ENCODE results near the gene CRYBG1. TPM values are rescaled to one million over a fixed set of nuclear protein-coding genes. Genes with fewer than 3 reads are reported as not detected.

CRYBG1 gene
- total and polyA plus RNA-seq, 10 of the 15 experiments (the other 5 are each of a cell fraction or from before 2014, with no cell fraction given) = 6.5 to 57.0 (median 25.2) TPM

GRCh38 chr6:106448000-106448426 is 87.5 kb downstream of the CRYBG1 start:
- Histone ChIP-seq H3K4me1 (ENCODE audit: control insufficient read depth, insufficient read depth, low read length) (peaks cover 8% of the 10 kb centered on the region), H3K4me2 (ENCODE audit: control insufficient read depth, insufficient read depth) (peak overlapping the region; percentile 47), H3K4me3 (no peak overlapping the region), H3K36me3 (ENCODE audit: control insufficient read depth in 2 of 2, insufficient read depth in 2 of 2, low read length in 1 of 2) (no peaks in the 10 kb centered on the region), H3K79me2 (ENCODE audit: control insufficient read depth, insufficient read depth, low read length) (no peaks in the 10 kb centered on the region), H3K27ac (ENCODE audit: control insufficient read depth, insufficient read depth) (peak overlapping the region; percentile 13; the same call in 1 of the 2 replicates), H2AFZ (ENCODE audit: control insufficient read depth, low read depth, low read length) (peak overlapping the region; percentile 95), H4K20me1 (ENCODE audit: control insufficient read depth, insufficient read depth) (no peaks in the 10 kb centered on the region), H3K27me3 (replicated peaks in 1 of 2; ENCODE audit: control insufficient read depth in 2 of 2, insufficient read depth in 2 of 2, low read length in 1 of 2) (no peaks in the 10 kb centered on the region), H3K9me3 (replicated peaks; ENCODE audit: control insufficient read depth, insufficient read depth, low read length) (no peaks in the 10 kb centered on the region), H3K9ac (ENCODE audit: control insufficient read depth, insufficient read depth, low read length) (no peak overlapping the region)
- DNase-seq (ENCODE audit: low read depth, low spot score) (peak; percentile 11), ATAC-seq (peak; percentile 69), FAIRE-seq (no peak)
- intact Hi-C loops (cut with micrococcal nuclease; ENCODE audit: unreplicated experiment) = loop anchor here (1.0 kb wide), 1 partner anchor 64 kb away; no protein-coding TSS in a partner anchor
- in situ Hi-C loops (cut with MboI) = loop anchor here (5.0 kb wide), 2 partner anchors 119 to 534 kb away; no protein-coding TSS in a partner anchor
- RAD21 ChIA-PET (ENCODE audit: unreplicated experiment) = interaction anchor here (0.8 to 3.1 kb wide), 4 partner anchors 109 to 542 kb away, joined by 3 to 11 read pairs (median 7); no protein-coding TSS in a partner anchor
- 7% methylated on average over 6 of the region's 6 CpGs for WGBS (ENCODE audit: insufficient coverage, insufficient replicate concordance, low lambda C conversion rate, missing lambda C conversion rate)
- POLR2A ChIA-PET = no interaction called here
- CTCF ChIA-PET = interaction anchor here (0.7 to 17.0 kb wide), 9 partner anchors 65 to 531 kb away, joined by 3 to 403 read pairs (median 6); no protein-coding TSS in a partner anchor
- SMC1A ChIA-PET (ENCODE audit: uncharacterized antibody, unreplicated experiment) = interaction anchor here (0.7 to 3.9 kb wide), 11 partner anchors 12 to 531 kb away, joined by 3 to 33 read pairs (median 4); no protein-coding TSS in a partner anchor
- no TSS peak for BruUV-seq (replicated peaks)
- TF ChIP-seq SPI1 (IDR thresholded peaks at IDR 0.05; ENCODE audit: borderline replicate concordance, insufficient read depth, low read depth, low read length) (peak; percentile 87), GABPA (IDR thresholded peaks at IDR 0.05; ENCODE audit: low read depth) (peak; percentile 61; the same call in 1 of the 2 replicates), NR2F1 (conservative IDR thresholded peaks at IDR 0.05) (no peak), NFXL1 (IDR thresholded peaks at IDR 0.05; ENCODE audit: borderline replicate concordance) (no peak), RUNX3 (IDR thresholded peaks at IDR 0.05; ENCODE audit: low read length) (0 out of 2 replicates have a peak, but pooled peaks have one; percentile 27)

- RAD21 ChIA-PET (ENCODE audit: unreplicated experiment) = interaction anchor here (1.6 to 3.1 kb wide), 3 partner anchors 114 to 529 kb away, joined by 3 to 11 read pairs (median 10); no protein-coding TSS in a partner anchor
- Histone ChIP-seq H3K36me3 (ENCODE audit: control insufficient read depth in 2 of 2, insufficient read depth in 2 of 2, low read length in 1 of 2) (no peaks in the 10 kb centered on the region), H3K9ac (ENCODE audit: control insufficient read depth, insufficient read depth, low read length) (no peak overlapping the region), H3K9me3 (replicated peaks; ENCODE audit: control insufficient read depth, insufficient read depth, low read length) (no peaks in the 10 kb centered on the region), H3K4me3 (no peak overlapping the region), H2AFZ (ENCODE audit: control insufficient read depth, low read depth, low read length) (no peak overlapping the region), H3K4me2 (ENCODE audit: control insufficient read depth, insufficient read depth) (no peak overlapping the region), H3K4me1 (ENCODE audit: control insufficient read depth, insufficient read depth, low read length) (peaks cover 8% of the 10 kb centered on the region), H4K20me1 (ENCODE audit: control insufficient read depth, insufficient read depth) (no peaks in the 10 kb centered on the region), H3K79me2 (ENCODE audit: control insufficient read depth, insufficient read depth, low read length) (no peaks in the 10 kb centered on the region), H3K27ac (ENCODE audit: control insufficient read depth, insufficient read depth) (no peak overlapping the region), H3K27me3 (replicated peaks in 1 of 2; ENCODE audit: control insufficient read depth in 2 of 2, insufficient read depth in 2 of 2, low read length in 1 of 2) (no peaks in the 10 kb centered on the region; a peak in 1 of 4 replicates)
- POLR2A ChIA-PET = interaction anchor here (0.8 kb wide), 1 partner anchor 164 kb away, joined by 4 read pairs; no protein-coding TSS in a partner anchor
- BruUV-seq (replicated peaks) = no TSS peak
- ATAC-seq = no peak
- in situ Hi-C loops (cut with MboI) (no loop called here), intact Hi-C loops (cut with micrococcal nuclease; ENCODE audit: unreplicated experiment) (no loop called here)
- no peak for DNase-seq (ENCODE audit: low read depth, low spot score)
- SMC1A ChIA-PET (ENCODE audit: uncharacterized antibody, unreplicated experiment) = interaction anchor here (0.6 to 3.9 kb wide), 4 partner anchors 115 to 1240 kb away, joined by 3 to 33 read pairs (median 3); no protein-coding TSS in a partner anchor
- WGBS (ENCODE audit: insufficient coverage, insufficient replicate concordance, low lambda C conversion rate, missing lambda C conversion rate) = 76% methylated on average over 2 of the region's 2 CpGs
- no peak for FAIRE-seq
- CTCF ChIA-PET = interaction anchor here (4.2 to 17.0 kb wide), 2 partner anchors 104 to 115 kb away, joined by 21 to 403 read pairs; no protein-coding TSS in a partner anchor
- no peak for TF ChIP-seq PAX8 (IDR thresholded peaks at IDR 0.05)
- no peak for TF ChIP-seq NR2C2 (IDR thresholded peaks at IDR 0.05; ENCODE audit: borderline replicate concordance, control insufficient read depth, insufficient read length, low read depth)
- no peak for TF ChIP-seq PRDM15 (CRISPR knock-in tag; IDR thresholded peaks at IDR 0.05)
- TF ChIP-seq, protein P1, sequence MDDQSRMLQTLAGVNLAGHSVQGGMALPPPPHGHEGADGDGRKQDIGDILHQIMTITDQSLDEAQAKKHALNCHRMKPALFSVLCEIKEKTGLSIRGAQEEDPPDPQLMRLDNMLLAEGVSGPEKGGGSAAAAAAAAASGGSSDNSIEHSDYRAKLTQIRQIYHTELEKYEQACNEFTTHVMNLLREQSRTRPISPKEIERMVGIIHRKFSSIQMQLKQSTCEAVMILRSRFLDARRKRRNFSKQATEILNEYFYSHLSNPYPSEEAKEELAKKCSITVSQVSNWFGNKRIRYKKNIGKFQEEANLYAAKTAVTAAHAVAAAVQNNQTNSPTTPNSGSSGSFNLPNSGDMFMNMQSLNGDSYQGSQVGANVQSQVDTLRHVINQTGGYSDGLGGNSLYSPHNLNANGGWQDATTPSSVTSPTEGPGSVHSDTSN (IDR thresholded peaks at IDR 0.05; ENCODE audit: insufficient replicate concordance, low read depth, low read length) = no peak
- no peak for TF ChIP-seq EGR1 (IDR thresholded peaks at IDR 0.05; ENCODE audit: borderline replicate concordance in 1 of 2, low read depth in 2 of 2, low read length in 2 of 2)
- no peak for TF ChIP-seq ASH2L (IDR thresholded peaks at IDR 0.05; ENCODE audit: borderline replicate concordance, low read depth)
Measured at GRCh38 chr6:106450653-106451052, 90.1 kb downstream of the CRYBG1 start.
